Measurements from ENCODE around the gene SYTL1. TPM values are rescaled to one million over a fixed set of nuclear protein-coding genes. Genes with fewer than 3 reads are reported as not detected.

SYTL1 gene
- total RNA-seq, 1 donor: under 0.01 TPM

DNA sequence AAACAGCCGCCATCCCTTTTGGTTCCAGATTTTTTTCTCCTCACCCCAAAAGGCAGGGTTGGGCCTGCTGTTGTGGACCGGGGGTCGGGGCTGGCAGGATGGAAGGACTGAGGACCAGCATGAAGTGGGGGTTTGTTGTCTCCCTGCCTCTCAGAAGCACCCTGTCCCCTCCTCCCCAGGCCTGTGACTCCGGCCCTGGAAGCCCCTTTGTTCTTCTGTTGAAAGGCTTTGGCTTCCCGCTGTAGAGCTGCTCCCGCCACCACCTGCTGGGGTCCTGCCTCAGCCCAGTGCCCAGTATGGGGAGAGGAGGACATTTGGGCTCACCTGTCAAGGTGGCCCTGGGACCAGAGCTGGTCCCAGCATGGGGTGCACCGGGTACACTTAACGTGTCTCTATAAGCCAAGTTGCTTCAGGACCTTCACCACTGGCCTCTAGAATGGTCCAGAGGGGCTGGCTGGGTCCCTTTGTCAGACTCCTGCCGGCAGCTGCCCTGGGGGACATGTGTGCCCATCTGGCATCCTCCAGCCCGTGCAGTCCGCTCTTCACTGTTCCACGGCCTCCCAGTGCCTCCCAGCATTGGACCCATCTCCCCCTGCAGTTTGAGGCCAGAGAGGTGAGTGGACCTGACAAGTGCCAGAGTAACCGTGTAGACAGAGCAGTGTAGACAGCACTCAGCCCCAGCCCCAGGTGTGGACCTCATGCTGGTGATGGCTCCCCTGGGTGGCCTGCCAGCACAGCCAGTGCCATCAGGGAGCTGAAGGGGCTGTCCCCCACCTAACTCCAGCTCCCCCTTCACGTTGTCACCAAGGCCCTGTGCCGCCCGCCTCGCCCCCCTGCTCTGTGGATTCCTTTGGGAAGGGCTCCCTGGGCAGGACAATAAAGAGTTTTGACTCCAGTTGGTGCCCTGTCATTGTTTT is 6.1 kb upstream of the SYTL1 start:
- peak; percentile 79 for DNase-seq (ENCODE audit: insufficient read length, low spot score, missing footprints)
- Histone ChIP-seq H3K4me1 (ENCODE audit: insufficient read depth, low read length) (no peaks in the 10 kb centered on the region), H3K79me2 (ENCODE audit: insufficient read depth, low read length) (peaks cover 12% of the 10 kb centered on the region), H3K9me3 (ENCODE audit: low read depth, low read length) (no peaks in the 10 kb centered on the region), H3K27ac (ENCODE audit: low read depth, low read length) (no peak overlapping the region), H3K27me3 (ENCODE audit: insufficient read depth, low read length) (no peaks in the 10 kb centered on the region), H4K20me1 (ENCODE audit: insufficient read depth, low read length) (peaks cover 19% of the 10 kb centered on the region), H2AFZ (ENCODE audit: low read length) (no peak overlapping the region), H3K36me3 (ENCODE audit: insufficient read depth, low read length) (peaks cover 40% of the 10 kb centered on the region), H3K4me2 (ENCODE audit: insufficient read depth, low read length) (no peak overlapping the region), H3K4me3 (ENCODE audit: insufficient read depth, low read length) (no peak overlapping the region)
- TF ChIP-seq, protein P1, sequence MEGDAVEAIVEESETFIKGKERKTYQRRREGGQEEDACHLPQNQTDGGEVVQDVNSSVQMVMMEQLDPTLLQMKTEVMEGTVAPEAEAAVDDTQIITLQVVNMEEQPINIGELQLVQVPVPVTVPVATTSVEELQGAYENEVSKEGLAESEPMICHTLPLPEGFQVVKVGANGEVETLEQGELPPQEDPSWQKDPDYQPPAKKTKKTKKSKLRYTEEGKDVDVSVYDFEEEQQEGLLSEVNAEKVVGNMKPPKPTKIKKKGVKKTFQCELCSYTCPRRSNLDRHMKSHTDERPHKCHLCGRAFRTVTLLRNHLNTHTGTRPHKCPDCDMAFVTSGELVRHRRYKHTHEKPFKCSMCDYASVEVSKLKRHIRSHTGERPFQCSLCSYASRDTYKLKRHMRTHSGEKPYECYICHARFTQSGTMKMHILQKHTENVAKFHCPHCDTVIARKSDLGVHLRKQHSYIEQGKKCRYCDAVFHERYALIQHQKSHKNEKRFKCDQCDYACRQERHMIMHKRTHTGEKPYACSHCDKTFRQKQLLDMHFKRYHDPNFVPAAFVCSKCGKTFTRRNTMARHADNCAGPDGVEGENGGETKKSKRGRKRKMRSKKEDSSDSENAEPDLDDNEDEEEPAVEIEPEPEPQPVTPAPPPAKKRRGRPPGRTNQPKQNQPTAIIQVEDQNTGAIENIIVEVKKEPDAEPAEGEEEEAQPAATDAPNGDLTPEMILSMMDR (IDR thresholded peaks at IDR 0.05; ENCODE audit: extremely low read depth, low read depth, low read length): no peak

DNA sequence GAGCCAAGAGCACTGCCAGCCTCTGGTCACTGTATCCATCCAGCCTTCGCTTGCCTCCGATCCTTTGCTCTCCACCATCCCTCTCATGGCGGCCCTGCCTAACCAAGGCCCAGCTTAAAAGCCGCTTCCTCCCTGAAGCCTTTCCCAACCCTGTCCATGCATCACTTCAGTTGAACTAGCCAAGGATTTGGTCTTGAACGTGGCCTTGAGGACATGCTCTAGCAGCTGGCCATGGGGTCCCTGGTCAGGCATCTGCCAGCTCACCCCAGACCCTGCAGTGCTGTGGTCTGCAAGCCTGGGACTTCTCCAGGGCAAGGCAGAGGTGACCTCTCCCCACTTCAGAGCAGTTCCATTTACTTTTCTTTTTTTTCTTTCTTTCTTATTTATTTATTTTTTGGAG is 5.1 kb upstream of the SYTL1 start:
- TF ChIP-seq, protein P1 (IDR thresholded peaks at IDR 0.05; ENCODE audit: extremely low read depth, low read depth, low read length): no peak
- Histone ChIP-seq H3K27me3 (ENCODE audit: insufficient read depth, low read length) (no peaks in the 10 kb centered on the region), H3K4me3 (ENCODE audit: insufficient read depth, low read length) (no peak overlapping the region), H4K20me1 (ENCODE audit: insufficient read depth, low read length) (peaks cover 19% of the 10 kb centered on the region), H3K36me3 (ENCODE audit: insufficient read depth, low read length) (peaks cover 40% of the 10 kb centered on the region), H3K4me1 (ENCODE audit: insufficient read depth, low read length) (peaks cover 9% of the 10 kb centered on the region), H3K27ac (ENCODE audit: low read depth, low read length) (no peak overlapping the region), H3K4me2 (ENCODE audit: insufficient read depth, low read length) (no peak overlapping the region), H3K9me3 (ENCODE audit: low read depth, low read length) (no peaks in the 10 kb centered on the region), H2AFZ (ENCODE audit: low read length) (no peak overlapping the region), H3K79me2 (ENCODE audit: insufficient read depth, low read length) (peaks cover 5% of the 10 kb centered on the region)
- DNase-seq (ENCODE audit: insufficient read length, low spot score, missing footprints): peak; percentile 67

DNA sequence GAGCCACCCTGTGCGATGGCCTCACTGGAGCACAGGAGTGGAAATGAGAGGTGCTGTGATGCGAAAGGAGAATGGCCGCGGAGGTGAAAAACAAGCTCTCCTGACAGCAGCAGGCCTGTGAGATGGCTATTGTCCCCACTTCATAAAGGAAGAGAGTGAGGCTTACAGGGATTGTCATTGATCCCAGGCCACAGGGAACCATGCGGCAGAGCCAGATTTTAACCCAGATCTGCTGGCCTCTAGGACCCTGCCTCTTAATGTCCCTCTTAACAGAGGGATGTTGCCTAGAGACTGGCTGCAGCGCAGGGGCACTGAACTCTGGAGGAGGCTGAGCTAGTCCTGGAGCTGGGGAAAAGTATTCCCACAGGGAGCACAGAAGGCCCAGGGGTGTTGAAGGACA is 3.1 kb upstream of the SYTL1 start:
- peaks cover 4% of the 10 kb centered on the region for H4K20me1 ChIP-seq (ENCODE audit: insufficient read depth, low read length)
- no peaks in the 10 kb centered on the region for H3K27me3 ChIP-seq (ENCODE audit: insufficient read depth, low read length)
- H3K9me3 ChIP-seq (ENCODE audit: low read depth, low read length): no peaks in the 10 kb centered on the region

DNA sequence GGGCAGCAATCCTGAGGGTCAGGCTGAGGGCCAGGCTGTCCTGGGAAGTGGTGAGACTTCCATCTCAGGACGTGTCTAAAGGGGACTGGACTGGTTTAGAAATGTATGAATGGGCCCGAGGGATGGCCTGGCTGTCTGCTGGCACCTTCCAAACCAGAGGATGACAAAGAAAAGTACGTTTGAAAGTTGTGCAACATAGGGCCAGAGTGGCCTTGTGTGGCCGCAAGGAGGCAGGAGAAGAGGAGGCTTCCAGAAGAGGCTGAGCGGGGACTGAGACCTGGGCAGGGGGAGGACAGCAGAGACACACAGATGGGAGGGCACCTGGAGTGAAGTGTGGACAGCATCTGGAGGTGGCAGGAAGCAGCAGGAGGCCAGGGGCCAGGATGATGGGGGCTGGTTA is 2.6 kb upstream of the SYTL1 start:
- peak; percentile 80 for DNase-seq (ENCODE audit: insufficient read length, low spot score, missing footprints)
- no peak overlapping the region for H3K27ac ChIP-seq (ENCODE audit: low read depth, low read length)
- TF ChIP-seq, protein P1 (IDR thresholded peaks at IDR 0.05; ENCODE audit: extremely low read depth, low read depth, low read length): no peak
- peaks cover 1% of the 10 kb centered on the region for H4K20me1 ChIP-seq (ENCODE audit: insufficient read depth, low read length)
- no peak overlapping the region for H3K4me2 ChIP-seq (ENCODE audit: insufficient read depth, low read length)
- H3K27me3 ChIP-seq (ENCODE audit: insufficient read depth, low read length): no peaks in the 10 kb centered on the region
- H2AFZ ChIP-seq (ENCODE audit: low read length): no peak overlapping the region
- H3K79me2 ChIP-seq (ENCODE audit: insufficient read depth, low read length): no peaks in the 10 kb centered on the region
- H3K36me3 ChIP-seq (ENCODE audit: insufficient read depth, low read length): peaks cover 19% of the 10 kb centered on the region
- no peaks in the 10 kb centered on the region for H3K9me3 ChIP-seq (ENCODE audit: low read depth, low read length)
- peaks cover 14% of the 10 kb centered on the region for H3K4me1 ChIP-seq (ENCODE audit: insufficient read depth, low read length)
- H3K4me3 ChIP-seq (ENCODE audit: insufficient read depth, low read length): no peak overlapping the region

More for the DNA sequence above, 3.1 kb upstream of the SYTL1 start:
- no peaks in the 10 kb centered on the region for H3K79me2 ChIP-seq (ENCODE audit: insufficient read depth, low read length)
- TF ChIP-seq, protein P1 (IDR thresholded peaks at IDR 0.05; ENCODE audit: extremely low read depth, low read depth, low read length): no peak
- no peak overlapping the region for H3K27ac ChIP-seq (ENCODE audit: low read depth, low read length)
- no peak overlapping the region for H3K4me2 ChIP-seq (ENCODE audit: insufficient read depth, low read length)
- H2AFZ ChIP-seq (ENCODE audit: low read length): no peak overlapping the region
- no peak overlapping the region for H3K4me3 ChIP-seq (ENCODE audit: insufficient read depth, low read length)
- H3K36me3 ChIP-seq (ENCODE audit: insufficient read depth, low read length): peaks cover 24% of the 10 kb centered on the region
- H3K4me1 ChIP-seq (ENCODE audit: insufficient read depth, low read length): peaks cover 14% of the 10 kb centered on the region
- DNase-seq (ENCODE audit: insufficient read length, low spot score, missing footprints): peak; percentile 81

All from osteoblast (primary cell).